SK-N-SH (cell line): ENCODE data around the gene WDR41. TPM values are rescaled to one million over a fixed set of nuclear protein-coding genes. Genes with fewer than 3 reads are reported as not detected.

Experiments
- CTCF ChIA-PET: fragments of 300-600, 350-600 bp; formaldehyde crosslinking; extraction: SDS; loops from one replicate; lab custom pipeline; 2021; lab: Yijun Ruan, JAX
- POLR2A ChIA-PET: fragments of 350-600 bp; sonication (Branson Sonifier 250); formaldehyde crosslinking; extraction: SDS; loops from one replicate; lab custom pipeline; 2020; ENCODE audit warnings: antibody characterized with exemption, inconsistent platforms; lab: Yijun Ruan, JAX
- DNase-seq: peaks from one replicate; pipeline ENCODE4 v3.0.0; 2012
- H2AFZ ChIP-seq: fragments of 200-600 bp; sonication (generic); 2 replicates; pipeline ENCODE4 v1.8.1; 2016; ENCODE audit warnings: antibody characterized with exemption, mild to moderate bottlenecking, low read depth
- H3F3A ChIP-seq: fragments of 200-600 bp; sonication (generic); replicated peaks from 2 replicates; pipeline ENCODE3; 2016; ENCODE audit warnings: antibody characterized with exemption, mild to moderate bottlenecking; ENCODE audit not compliant: insufficient read depth
- H3K27ac ChIP-seq, 2 experiments: fragments of 200-500 bp in 1 of 2; fragments of 200-600 bp in 1 of 2; sonication (Bioruptor generic) in 1 of 2; sonication (generic), shearing (Covaris generic) in 1 of 2; 2 replicates each; pipeline versions ENCODE4 v1.5.1 to v1.6.1; 2014 to 2016; ENCODE audit warnings: low read depth in 2 of 2, inconsistent platforms in 1 of 2, low read length in 1 of 2, mild to moderate bottlenecking in 1 of 2, mixed read lengths in 1 of 2
- H3K27me3 ChIP-seq: fragments of 200-600 bp; sonication (generic), shearing (Covaris generic); 2 replicates; pipeline ENCODE4 v1.6.1; 2016; ENCODE audit warnings: mixed run types; ENCODE audit not compliant: insufficient read depth
- H3K36me3 ChIP-seq, 2 experiments: fragments of 200-500 bp in 1 of 2; fragments of 200-600 bp in 1 of 2; sonication (Bioruptor generic) in 1 of 2; sonication (generic) in 1 of 2; replicated peaks in 1 of 2; 2 replicates each; pipeline versions ENCODE3 to v1.5.1; 2014 to 2016; ENCODE audit warnings: low read length in 1 of 2, mild to moderate bottlenecking in 1 of 2; ENCODE audit not compliant: insufficient read depth in 2 of 2, control insufficient read depth in 1 of 2
- H3K4me1 ChIP-seq, 2 experiments: fragments of 200-500 bp in 1 of 2; fragments of 200-600 bp in 1 of 2; sonication (Bioruptor generic) in 1 of 2; sonication (generic), shearing (Covaris generic) in 1 of 2; 2 replicates each; pipeline versions ENCODE4 v1.5.1 to v1.6.1; 2014 to 2016; ENCODE audit warnings: low read depth in 1 of 2, low read length in 1 of 2, mixed run types in 1 of 2; ENCODE audit not compliant: insufficient read depth in 2 of 2, control insufficient read depth in 1 of 2
- H3K4me2 ChIP-seq: fragments of 200-600 bp; sonication (generic), shearing (Covaris generic); 2 replicates; pipeline ENCODE4 v1.6.1; 2017; ENCODE audit warnings: mixed run types
- H3K4me3 ChIP-seq, 2 experiments: fragments of 200-500 bp in 1 of 2; fragments of 200-600 bp in 1 of 2; sonication (Bioruptor generic) in 1 of 2; sonication (generic), shearing (Covaris generic) in 1 of 2; 2 replicates each; pipeline versions ENCODE4 v1.5.1 to v1.8.1; 2014 to 2016; ENCODE audit warnings: low read depth in 2 of 2, inconsistent platforms in 1 of 2, low read length in 1 of 2, mild to moderate bottlenecking in 1 of 2, mixed read lengths in 1 of 2, moderate library complexity in 1 of 2
- H3K79me2 ChIP-seq: fragments of 200-600 bp; sonication (generic); 2 replicates; pipeline ENCODE4 v1.8.1; 2017; ENCODE audit warnings: mild to moderate bottlenecking; ENCODE audit not compliant: insufficient read depth
- H3K9ac ChIP-seq: fragments of 200-600 bp; sonication (generic); 2 replicates; pipeline ENCODE4 v1.6.1; 2017; ENCODE audit warnings: mixed run types
- H3K9me2 ChIP-seq: fragments of 200-600 bp; sonication (generic); 2 replicates; pipeline ENCODE4 v1.6.1; 2017; ENCODE audit warnings: mixed run types
- H3K9me3 ChIP-seq: fragments of 200-600 bp; sonication (generic); 2 replicates; pipeline ENCODE4 v1.6.1; 2017; ENCODE audit warnings: mixed run types, mild to moderate bottlenecking, moderate library complexity
- H4K20me1 ChIP-seq: fragments of 200-600 bp; sonication (generic); 2 replicates; pipeline ENCODE4 v1.6.1; 2017; ENCODE audit warnings: mild to moderate bottlenecking, mixed run types; ENCODE audit not compliant: insufficient read depth
- EZH2phosphoT487 ChIP-seq: fragments of 200-600 bp; sonication (generic); IDR thresholded peaks from 2 replicates; pipeline ENCODE4 v1.6.1; 2017; ENCODE audit warnings: low read depth, mixed run types, mild to moderate bottlenecking, antibody characterized with exemption, moderate library complexity, borderline replicate concordance
- FOXJ3 ChIP-seq: sonication (generic); formaldehyde crosslinking; IDR thresholded peaks from 2 replicates; pipeline ENCODE4 v1.5.1; 2020; ENCODE audit warnings: mild to moderate bottlenecking, missing genetic modification reagents
- FOXM1 ChIP-seq: IDR thresholded peaks from 2 replicates; pipeline ENCODE4 v1.4.0; 2012; ENCODE audit warnings: low read depth, mild to moderate bottlenecking
- JUND ChIP-seq: IDR thresholded peaks from 2 replicates; pipeline ENCODE4 v1.4.0; 2012
- MEF2A ChIP-seq: IDR thresholded peaks from 2 replicates; pipeline ENCODE4 v1.4.0; 2012; ENCODE audit warnings: low read depth, borderline replicate concordance
- NRF1 ChIP-seq: IDR thresholded peaks from 2 replicates; pipeline ENCODE4 v1.6.1; 2012; ENCODE audit warnings: low read depth, mild to moderate bottlenecking, low read length
- RFX5 ChIP-seq: IDR thresholded peaks from 2 replicates; pipeline ENCODE4 v1.6.1; 2012; ENCODE audit warnings: mild to moderate bottlenecking, improper control_type of control experiment, low read length
- SIN3A ChIP-seq: IDR thresholded peaks from 2 replicates; pipeline ENCODE4 v1.6.1; 2012; ENCODE audit warnings: low read depth, mild to moderate bottlenecking, low read length, moderate library complexity, borderline replicate concordance
- SMC3 ChIP-seq: IDR thresholded peaks from 2 replicates; pipeline ENCODE4 v1.6.1; 2012; ENCODE audit warnings: low read depth, low read length, improper control_type of control experiment
- TCF12 ChIP-seq: IDR thresholded peaks from 2 replicates; pipeline ENCODE4 v1.4.0; 2012
- USF1 ChIP-seq: IDR thresholded peaks from 2 replicates; pipeline ENCODE4 v1.4.0; 2012; ENCODE audit warnings: low read depth, borderline replicate concordance
- USF2 ChIP-seq: fragments of 150-350 bp; IDR thresholded peaks from 2 replicates; pipeline ENCODE4 v1.6.1; 2017; ENCODE audit warnings: antibody characterized with exemption, low read length, low read depth, borderline replicate concordance
- WGBS: methylation state at CpG from one replicate; pipeline ENCODE4 v1.1.6; 2017; ENCODE audit warnings: low lambda C conversion rate; 5-methylcytosine and 5-hydroxymethylcytosine counted together
- polyA plus RNA-seq, 3 experiments: library from polyadenylated mRNA; depleted of rRNA; stranded (reverse); fragments of >200 nt; gene quantifications; 2 replicates each; pipeline ENCODE4 v1.2.3, GENCODE V29; 2012
- TF ChIP-seq, protein P1 (sequence below): IDR thresholded peaks from 2 replicates; pipeline ENCODE4 v1.6.1; 2012; ENCODE audit warnings: mild to moderate bottlenecking, low read depth, low read length, moderate library complexity
- TF ChIP-seq, protein P2 (sequence below): fragments of 150-350 bp; IDR thresholded peaks from 2 replicates; pipeline ENCODE4 v1.6.1; 2016; ENCODE audit warnings: mild to moderate bottlenecking, low read depth, low read length

Gene WDR41
- polyA plus RNA-seq, 1 of the 3 experiments (the other 2 are of a cell fraction): 17.2 TPM

GRCh38 chr5:77390221-77390620, 101.9 kb downstream of the WDR41 start:
- ChIA-PET POLR2A (no interaction called here), CTCF (interaction anchor here (1.3 kb wide), 1 partner anchor 10 kb away, joined by 3 read pairs; no protein-coding TSS in a partner anchor)
- Histone ChIP-seq H3K4me3 (no peak overlapping the region), H3K9me3 (no peaks in the 10 kb centered on the region), H3K36me3 (no peaks in the 10 kb centered on the region), H3F3A (no peaks in the 10 kb centered on the region), H3K4me2 (no peak overlapping the region), H3K4me1 (no peaks in the 10 kb centered on the region), H3K79me2 (no peaks in the 10 kb centered on the region), H3K27ac (no peak overlapping the region)
- 46% methylated on average over 3 of the region's 3 CpGs for WGBS
- TF ChIP-seq MEF2A (no peak), USF1 (no peak), SMC3 (no peak), TCF12 (no peak), JUND (no peak), FOXJ3 (CRISPR knock-in tag) (no peak), EZH2phosphoT487 (no peak), USF2 (no peak), FOXM1 (no peak), NRF1 (no peak), SIN3A (no peak), RFX5 (no peak)
- TF ChIP-seq, protein P1, sequence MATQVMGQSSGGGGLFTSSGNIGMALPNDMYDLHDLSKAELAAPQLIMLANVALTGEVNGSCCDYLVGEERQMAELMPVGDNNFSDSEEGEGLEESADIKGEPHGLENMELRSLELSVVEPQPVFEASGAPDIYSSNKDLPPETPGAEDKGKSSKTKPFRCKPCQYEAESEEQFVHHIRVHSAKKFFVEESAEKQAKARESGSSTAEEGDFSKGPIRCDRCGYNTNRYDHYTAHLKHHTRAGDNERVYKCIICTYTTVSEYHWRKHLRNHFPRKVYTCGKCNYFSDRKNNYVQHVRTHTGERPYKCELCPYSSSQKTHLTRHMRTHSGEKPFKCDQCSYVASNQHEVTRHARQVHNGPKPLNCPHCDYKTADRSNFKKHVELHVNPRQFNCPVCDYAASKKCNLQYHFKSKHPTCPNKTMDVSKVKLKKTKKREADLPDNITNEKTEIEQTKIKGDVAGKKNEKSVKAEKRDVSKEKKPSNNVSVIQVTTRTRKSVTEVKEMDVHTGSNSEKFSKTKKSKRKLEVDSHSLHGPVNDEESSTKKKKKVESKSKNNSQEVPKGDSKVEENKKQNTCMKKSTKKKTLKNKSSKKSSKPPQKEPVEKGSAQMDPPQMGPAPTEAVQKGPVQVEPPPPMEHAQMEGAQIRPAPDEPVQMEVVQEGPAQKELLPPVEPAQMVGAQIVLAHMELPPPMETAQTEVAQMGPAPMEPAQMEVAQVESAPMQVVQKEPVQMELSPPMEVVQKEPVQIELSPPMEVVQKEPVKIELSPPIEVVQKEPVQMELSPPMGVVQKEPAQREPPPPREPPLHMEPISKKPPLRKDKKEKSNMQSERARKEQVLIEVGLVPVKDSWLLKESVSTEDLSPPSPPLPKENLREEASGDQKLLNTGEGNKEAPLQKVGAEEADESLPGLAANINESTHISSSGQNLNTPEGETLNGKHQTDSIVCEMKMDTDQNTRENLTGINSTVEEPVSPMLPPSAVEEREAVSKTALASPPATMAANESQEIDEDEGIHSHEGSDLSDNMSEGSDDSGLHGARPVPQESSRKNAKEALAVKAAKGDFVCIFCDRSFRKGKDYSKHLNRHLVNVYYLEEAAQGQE: no peak
- TF ChIP-seq, protein P2, sequence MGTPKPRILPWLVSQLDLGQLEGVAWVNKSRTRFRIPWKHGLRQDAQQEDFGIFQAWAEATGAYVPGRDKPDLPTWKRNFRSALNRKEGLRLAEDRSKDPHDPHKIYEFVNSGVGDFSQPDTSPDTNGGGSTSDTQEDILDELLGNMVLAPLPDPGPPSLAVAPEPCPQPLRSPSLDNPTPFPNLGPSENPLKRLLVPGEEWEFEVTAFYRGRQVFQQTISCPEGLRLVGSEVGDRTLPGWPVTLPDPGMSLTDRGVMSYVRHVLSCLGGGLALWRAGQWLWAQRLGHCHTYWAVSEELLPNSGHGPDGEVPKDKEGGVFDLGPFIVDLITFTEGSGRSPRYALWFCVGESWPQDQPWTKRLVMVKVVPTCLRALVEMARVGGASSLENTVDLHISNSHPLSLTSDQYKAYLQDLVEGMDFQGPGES: no peak
- TF ChIP-seq, all 33 proteins: peak for 0
- Histone ChIP-seq H3K9me2 (no peaks in the 10 kb centered on the region), H2AFZ (no peak overlapping the region), H4K20me1 (no peaks in the 10 kb centered on the region), H3K27me3 (no peaks in the 10 kb centered on the region; the same call in 1 of the 2 replicates), H3K9ac (no peak overlapping the region)
- DNase-seq: no peak
